WTC11 (cell line): ENCODE data around the gene RAPH1. TPM values are rescaled to one million over a fixed set of nuclear protein-coding genes. Genes with fewer than 3 reads are reported as not detected.

Source experiments
- ATAC-seq: fragments of 200-7000 bp; cut with Tn5 transposase; 2 replicates; pipeline ENCODE4 v1.10.0; 2021; ENCODE audit warnings: mild to moderate bottlenecking, moderate library complexity
- CTCF ChIA-PET: fragments of 300-600 bp; sonication (Branson Sonifier 250); formaldehyde crosslinking; loops from one replicate; lab custom pipeline; 2021; ENCODE audit warnings: antibody characterized with exemption; lab: Charles Lee
- POLR2A ChIA-PET: fragments of 350-600 bp; sonication (Branson Sonifier 250); formaldehyde crosslinking; loops from one replicate; lab custom pipeline; 2021; ENCODE audit warnings: antibody characterized with exemption; lab: Charles Lee
- DNase-seq: peaks from one replicate; pipeline ENCODE4 v3.0.0; 2021; ENCODE audit warnings: low spot score
- H3K27ac Mint-ChIP-seq: 2 replicates; pipeline ENCODE4 v1.8.0; 2021; ENCODE audit warnings: mixed read lengths
- H3K27me3 Mint-ChIP-seq: 2 replicates; pipeline ENCODE4 v1.8.0; 2021; ENCODE audit warnings: low read depth, mild to moderate bottlenecking, moderate library complexity, mixed read lengths
- H3K36me3 Mint-ChIP-seq: 2 replicates; pipeline ENCODE4 v1.8.0; 2021; ENCODE audit warnings: mixed read lengths
- H3K4me1 Mint-ChIP-seq: 2 replicates; pipeline ENCODE4 v1.8.0; 2022; ENCODE audit warnings: mixed read lengths
- H3K4me3 Mint-ChIP-seq: 2 replicates; pipeline ENCODE4 v1.8.0; 2021; ENCODE audit warnings: mild to moderate bottlenecking, moderate library complexity, mixed read lengths
- H3K9me3 Mint-ChIP-seq: 2 replicates; pipeline ENCODE4 v1.8.0; 2021; ENCODE audit warnings: mixed read lengths
- ATF6 ChIP-seq: sonication (generic); formaldehyde crosslinking; IDR thresholded peaks from 2 replicates; pipeline ENCODE4 v1.8.1; 2023; ENCODE audit warnings: mild to moderate bottlenecking, missing genetic modification reagents
- CBFB ChIP-seq: sonication (generic); formaldehyde crosslinking; IDR thresholded peaks from 2 replicates; pipeline ENCODE4 v1.8.1; 2022; ENCODE audit warnings: mild to moderate bottlenecking, low read depth, missing genetic modification reagents
- E2F5 ChIP-seq: sonication (generic); formaldehyde crosslinking; IDR thresholded peaks from 2 replicates; pipeline ENCODE4 v1.8.1; 2022; ENCODE audit warnings: mild to moderate bottlenecking, moderate library complexity, missing genetic modification reagents
- FOXJ3 ChIP-seq: sonication (generic); formaldehyde crosslinking; IDR thresholded peaks from 2 replicates; pipeline ENCODE4 v1.9.0; 2021; ENCODE audit warnings: missing genetic modification reagents, mild to moderate bottlenecking, borderline replicate concordance
- FOXK1 ChIP-seq: sonication (generic); formaldehyde crosslinking; IDR thresholded peaks from 2 replicates; pipeline ENCODE4 v1.8.0; 2022; ENCODE audit warnings: mild to moderate bottlenecking, moderate library complexity, missing genetic modification reagents
- IRF2 ChIP-seq: sonication (generic); formaldehyde crosslinking; IDR thresholded peaks from 2 replicates; pipeline ENCODE4 v1.8.0; 2022; ENCODE audit warnings: low read depth, missing genetic modification reagents, borderline replicate concordance
- JAZF1 ChIP-seq: fragments of 250-450 bp; sonication (Bioruptor Pico); IDR thresholded peaks from 2 replicates; pipeline ENCODE4 v1.9.0; 2021; ENCODE audit warnings: moderate library complexity, mild to moderate bottlenecking, inconsistent platforms
- NFYB ChIP-seq: sonication (generic); formaldehyde crosslinking; conservative IDR thresholded peaks from 2 replicates; pipeline ENCODE4 v1.8.0; 2022; ENCODE audit warnings: low read depth, missing genetic modification reagents
- NR2C2 ChIP-seq: sonication (generic); formaldehyde crosslinking; IDR thresholded peaks from 2 replicates; pipeline ENCODE4 v1.8.0; 2022; ENCODE audit warnings: mild to moderate bottlenecking, missing genetic modification reagents
- NR3C1 ChIP-seq: sonication (generic); formaldehyde crosslinking; conservative IDR thresholded peaks from 2 replicates; pipeline ENCODE4 v1.8.1; 2023; ENCODE audit warnings: low read depth, mild to moderate bottlenecking, missing genetic modification reagents
- OVOL2 ChIP-seq: fragments of 250-450 bp; sonication (Bioruptor Pico); IDR thresholded peaks from 2 replicates; pipeline ENCODE4 v1.9.0; 2021; ENCODE audit warnings: mild to moderate bottlenecking, borderline replicate concordance
- RELA ChIP-seq: sonication (generic); formaldehyde crosslinking; IDR thresholded peaks from 2 replicates; pipeline ENCODE4 v1.8.1; 2022; ENCODE audit warnings: missing genetic modification reagents, mild to moderate bottlenecking, borderline replicate concordance
- TEAD4 ChIP-seq: sonication (generic); formaldehyde crosslinking; IDR thresholded peaks from 2 replicates; pipeline ENCODE4 v1.8.0; 2022; ENCODE audit warnings: mild to moderate bottlenecking, missing genetic modification reagents
- ZNF138 ChIP-seq: sonication (generic); formaldehyde crosslinking; conservative IDR thresholded peaks from 2 replicates; pipeline ENCODE4 v1.8.1; 2022; ENCODE audit warnings: mild to moderate bottlenecking, moderate library complexity, missing genetic modification reagents
- ZNF219 ChIP-seq: sonication (generic); formaldehyde crosslinking; IDR thresholded peaks from 2 replicates; pipeline ENCODE4 v1.8.0; 2023; ENCODE audit warnings: missing genetic modification reagents, mild to moderate bottlenecking, borderline replicate concordance
- ZNF232 ChIP-seq: sonication (generic); formaldehyde crosslinking; IDR thresholded peaks from 2 replicates; pipeline ENCODE4 v1.8.0; 2022; ENCODE audit warnings: mild to moderate bottlenecking, missing genetic modification reagents
- ZNF532 ChIP-seq: fragments of 250-450 bp; sonication (Bioruptor Pico); IDR thresholded peaks from 2 replicates; pipeline ENCODE4 v1.9.0; 2021; ENCODE audit warnings: mild to moderate bottlenecking, borderline replicate concordance
- total RNA-seq: library from RNA; stranded (reverse); gene quantifications from 3 replicates; pipeline ENCODE4 v1.2.3, GENCODE V29; 2021
- TF ChIP-seq, protein P1 (sequence below): fragments of 250-450 bp; sonication (Bioruptor Pico); IDR thresholded peaks from 2 replicates; pipeline ENCODE4 v1.9.0; 2021; ENCODE audit warnings: moderate library complexity, mild to moderate bottlenecking, inconsistent platforms, borderline replicate concordance
- TF ChIP-seq, protein P2 (sequence below): sonication (generic); formaldehyde crosslinking; IDR thresholded peaks from 2 replicates; pipeline ENCODE4 v1.8.1; 2023; ENCODE audit warnings: mild to moderate bottlenecking, missing genetic modification reagents, borderline replicate concordance
- TF ChIP-seq, protein P3 (sequence below): fragments of 250-450 bp; sonication (Bioruptor Pico); IDR thresholded peaks from 2 replicates; pipeline ENCODE4 v1.8.0; 2021; ENCODE audit warnings: mild to moderate bottlenecking

The RAPH1 gene
- total RNA-seq, 1 experiment from 2014 or later = 24.6 TPM

DNA sequence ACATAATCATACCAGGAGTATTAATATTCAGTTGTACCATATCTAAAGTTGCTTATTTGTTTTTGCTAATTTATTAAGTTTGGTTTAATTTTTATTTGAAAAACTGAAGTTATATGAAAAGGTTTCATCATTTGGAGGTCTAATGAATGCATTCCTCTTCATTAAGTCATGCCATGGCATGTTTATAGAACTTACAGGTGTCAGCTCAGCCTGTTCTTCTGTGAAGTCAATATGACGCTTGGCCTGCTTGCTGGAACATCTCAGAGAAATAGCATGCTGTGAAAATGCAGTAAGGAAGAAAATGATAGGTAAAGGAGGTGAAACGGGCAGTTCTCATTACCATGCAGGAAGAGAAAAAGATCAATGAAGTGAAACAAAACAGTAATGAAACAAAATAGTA, 58.2 kb downstream of the RAPH1 start:
- no peak overlapping the region for H3K27ac Mint-ChIP-seq
- ChIA-PET CTCF (no interaction called here), POLR2A (no interaction called here)
- H3K27me3 Mint-ChIP-seq = no peaks in the 10 kb centered on the region
- no peak for ATAC-seq
- no peak for DNase-seq
- no peaks in the 10 kb centered on the region for H3K9me3 Mint-ChIP-seq
- no peaks in the 10 kb centered on the region for H3K4me1 Mint-ChIP-seq
- no peak for TF ChIP-seq OVOL2 (CRISPR knock-in tag)
- TF ChIP-seq CBFB = no peak
- TF ChIP-seq JAZF1 (CRISPR knock-in tag) = no peak
- no peak for TF ChIP-seq RELA (CRISPR knock-in tag)
- TF ChIP-seq ATF6 (CRISPR knock-in tag) = no peak
- no peak for TF ChIP-seq IRF2 (CRISPR knock-in tag)
- TF ChIP-seq, protein P1, sequence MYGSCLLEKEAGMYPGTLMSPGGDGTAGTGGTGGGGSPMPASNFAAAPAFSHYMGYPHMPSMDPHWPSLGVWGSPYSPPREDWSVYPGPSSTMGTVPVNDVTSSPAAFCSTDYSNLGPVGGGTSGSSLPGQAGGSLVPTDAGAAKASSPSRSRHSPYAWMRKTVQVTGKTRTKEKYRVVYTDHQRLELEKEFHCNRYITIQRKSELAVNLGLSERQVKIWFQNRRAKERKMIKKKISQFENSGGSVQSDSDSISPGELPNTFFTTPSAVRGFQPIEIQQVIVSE (CRISPR knock-in tag) = no peak
- TF ChIP-seq TEAD4 = no peak
- TF ChIP-seq ZNF532 = no peak
- no peak for TF ChIP-seq ZNF232 (CRISPR knock-in tag)
- no peak for TF ChIP-seq NFYB
- TF ChIP-seq E2F5 (CRISPR knock-in tag) = no peak
- no peak for TF ChIP-seq NR3C1
- TF ChIP-seq NR2C2 (CRISPR knock-in tag) = no peak
- TF ChIP-seq, protein P2, sequence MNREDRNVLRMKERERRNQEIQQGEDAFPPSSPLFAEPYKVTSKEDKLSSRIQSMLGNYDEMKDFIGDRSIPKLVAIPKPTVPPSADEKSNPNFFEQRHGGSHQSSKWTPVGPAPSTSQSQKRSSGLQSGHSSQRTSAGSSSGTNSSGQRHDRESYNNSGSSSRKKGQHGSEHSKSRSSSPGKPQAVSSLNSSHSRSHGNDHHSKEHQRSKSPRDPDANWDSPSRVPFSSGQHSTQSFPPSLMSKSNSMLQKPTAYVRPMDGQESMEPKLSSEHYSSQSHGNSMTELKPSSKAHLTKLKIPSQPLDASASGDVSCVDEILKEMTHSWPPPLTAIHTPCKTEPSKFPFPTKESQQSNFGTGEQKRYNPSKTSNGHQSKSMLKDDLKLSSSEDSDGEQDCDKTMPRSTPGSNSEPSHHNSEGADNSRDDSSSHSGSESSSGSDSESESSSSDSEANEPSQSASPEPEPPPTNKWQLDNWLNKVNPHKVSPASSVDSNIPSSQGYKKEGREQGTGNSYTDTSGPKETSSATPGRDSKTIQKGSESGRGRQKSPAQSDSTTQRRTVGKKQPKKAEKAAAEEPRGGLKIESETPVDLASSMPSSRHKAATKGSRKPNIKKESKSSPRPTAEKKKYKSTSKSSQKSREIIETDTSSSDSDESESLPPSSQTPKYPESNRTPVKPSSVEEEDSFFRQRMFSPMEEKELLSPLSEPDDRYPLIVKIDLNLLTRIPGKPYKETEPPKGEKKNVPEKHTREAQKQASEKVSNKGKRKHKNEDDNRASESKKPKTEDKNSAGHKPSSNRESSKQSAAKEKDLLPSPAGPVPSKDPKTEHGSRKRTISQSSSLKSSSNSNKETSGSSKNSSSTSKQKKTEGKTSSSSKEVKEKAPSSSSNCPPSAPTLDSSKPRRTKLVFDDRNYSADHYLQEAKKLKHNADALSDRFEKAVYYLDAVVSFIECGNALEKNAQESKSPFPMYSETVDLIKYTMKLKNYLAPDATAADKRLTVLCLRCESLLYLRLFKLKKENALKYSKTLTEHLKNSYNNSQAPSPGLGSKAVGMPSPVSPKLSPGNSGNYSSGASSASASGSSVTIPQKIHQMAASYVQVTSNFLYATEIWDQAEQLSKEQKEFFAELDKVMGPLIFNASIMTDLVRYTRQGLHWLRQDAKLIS (CRISPR knock-in tag) = no peak
- no peak for TF ChIP-seq FOXJ3
- TF ChIP-seq ZNF138 (CRISPR knock-in tag) = no peak
- no peak for TF ChIP-seq FOXK1 (CRISPR knock-in tag)
- TF ChIP-seq, protein P3, sequence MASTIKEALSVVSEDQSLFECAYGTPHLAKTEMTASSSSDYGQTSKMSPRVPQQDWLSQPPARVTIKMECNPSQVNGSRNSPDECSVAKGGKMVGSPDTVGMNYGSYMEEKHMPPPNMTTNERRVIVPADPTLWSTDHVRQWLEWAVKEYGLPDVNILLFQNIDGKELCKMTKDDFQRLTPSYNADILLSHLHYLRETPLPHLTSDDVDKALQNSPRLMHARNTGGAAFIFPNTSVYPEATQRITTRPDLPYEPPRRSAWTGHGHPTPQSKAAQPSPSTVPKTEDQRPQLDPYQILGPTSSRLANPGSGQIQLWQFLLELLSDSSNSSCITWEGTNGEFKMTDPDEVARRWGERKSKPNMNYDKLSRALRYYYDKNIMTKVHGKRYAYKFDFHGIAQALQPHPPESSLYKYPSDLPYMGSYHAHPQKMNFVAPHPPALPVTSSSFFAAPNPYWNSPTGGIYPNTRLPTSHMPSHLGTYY = no peak
- TF ChIP-seq ZNF219 = no peak
- no peaks in the 10 kb centered on the region for H3K36me3 Mint-ChIP-seq
- no peak overlapping the region for H3K4me3 Mint-ChIP-seq
